Colonic mucosa (tissue), 4 donors: ENCODE measurements around the gene SAMD4A. TPM values are rescaled to one million over a fixed set of nuclear protein-coding genes. Genes with fewer than 3 reads are reported as not detected.

Source experiments
- DNase-seq: peaks from one replicate; pipeline ENCODE4 v3.0.0-alpha.2; 2020
- H3K27ac ChIP-seq: fragments of 200-600 bp; one replicate; pipeline ENCODE4 v1.8.0; 2021
- H3K27me3 ChIP-seq: fragments of 200-600 bp; one replicate; pipeline ENCODE4 v1.8.0; 2021
- H3K36me3 ChIP-seq: fragments of 200-600 bp; one replicate; pipeline ENCODE4 v1.8.0; 2021
- H3K4me1 ChIP-seq: fragments of 200-600 bp; one replicate; pipeline ENCODE4 v1.8.0; 2021; ENCODE audit warnings: mild to moderate bottlenecking
- H3K4me3 ChIP-seq: fragments of 200-600 bp; one replicate; pipeline ENCODE4 v1.8.0; 2021
- H3K9ac ChIP-seq, 2 donors: one replicate each; pipeline ENCODE4 v1.7.0; 2013; ENCODE audit warnings: control low read depth in 2 of 2, low read depth in 2 of 2, low read length in 2 of 2
- H3K9me3 ChIP-seq: fragments of 200-600 bp; one replicate; pipeline ENCODE4 v1.8.0; 2021
- CTCF ChIP-seq: fragments of 200-600 bp; IDR thresholded peaks from one replicate; pipeline ENCODE4 v1.8.0; 2022; ENCODE audit warnings: antibody characterized with exemption, mild to moderate bottlenecking
- intact Hi-C: fragments of 100-400 bp; cut with DNase I; formaldehyde crosslinking; loops from one replicate; pipeline ENCODE4 v1.14.1; 2022
- total RNA-seq, 2 donors: library from RNA; stranded (reverse); fragmentation: NEBNext Ultra II Directional in 1 of 2; extraction: Animal tissue kit (Norgen Biotek cat#: 25700) in 1 of 2; gene quantifications; one replicate each; pipeline ENCODE4 v1.2.1, GENCODE V29; 2021
- donor health status: healthy.
- donor health status: DM: no; HTN: no; CAD: no.
- donor health status: DM: no; HTN: no; CAD: no.

Gene SAMD4A
- total RNA-seq, 2 donors from 2014 or later = 5.6 to 31.3 TPM

- no peak for TF ChIP-seq CTCF
- Histone ChIP-seq H3K9ac (no peak overlapping the region), H3K27ac (no peak overlapping the region), H3K36me3 (no peaks in the 10 kb centered on the region), H3K4me1 (no peaks in the 10 kb centered on the region), H3K4me3 (no peak overlapping the region), H3K27me3 (no peaks in the 10 kb centered on the region), H3K9me3 (no peaks in the 10 kb centered on the region)
- no peak for DNase-seq
- intact Hi-C loops = no loop called here
These were observed 222.2 kb downstream of the SAMD4A start for GRCh38 chr14:54789166-54789565.

DNA sequence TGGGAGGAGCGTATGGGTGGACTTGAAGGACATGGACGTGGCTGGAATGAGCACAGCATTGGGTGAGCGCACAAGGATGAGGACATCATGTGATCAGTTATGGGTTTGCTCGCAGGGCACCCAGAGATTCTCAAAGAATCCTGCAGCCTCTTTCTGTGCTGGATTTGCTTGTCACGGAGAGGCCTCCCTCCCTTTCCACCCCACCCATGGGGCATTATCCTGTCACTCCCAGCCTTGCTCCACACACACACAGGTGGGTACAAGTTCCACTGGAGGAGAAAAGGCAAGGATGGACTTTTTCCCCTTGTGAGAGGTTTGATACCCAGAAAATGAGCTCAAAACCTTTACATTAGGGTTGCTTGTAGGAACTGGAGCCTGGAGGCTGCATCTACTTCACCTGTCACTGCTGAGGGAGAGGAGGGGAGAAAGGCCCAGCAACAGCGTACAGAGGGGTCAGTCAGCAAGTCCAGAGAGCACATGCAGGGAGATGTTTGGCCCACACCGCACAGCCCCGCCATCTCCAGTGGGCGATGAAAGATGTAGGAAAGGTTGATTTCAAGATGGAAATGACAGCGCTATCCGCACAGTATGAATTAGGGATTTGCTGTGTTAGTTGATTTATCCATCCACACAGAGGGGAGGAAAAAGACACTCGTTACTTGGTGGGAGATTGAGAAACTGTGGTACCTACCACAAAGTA, 223.0 kb downstream of the SAMD4A start:
- no peaks in the 10 kb centered on the region for H3K4me1 ChIP-seq
- DNase-seq = no peak
- H3K9me3 ChIP-seq = no peaks in the 10 kb centered on the region
- H3K9ac ChIP-seq = no peak overlapping the region
- intact Hi-C loops = no loop called here
- no peaks in the 10 kb centered on the region for H3K27me3 ChIP-seq
- no peak overlapping the region for H3K4me3 ChIP-seq
- no peaks in the 10 kb centered on the region for H3K36me3 ChIP-seq
- no peak for TF ChIP-seq CTCF
- no peak overlapping the region for H3K27ac ChIP-seq

DNA sequence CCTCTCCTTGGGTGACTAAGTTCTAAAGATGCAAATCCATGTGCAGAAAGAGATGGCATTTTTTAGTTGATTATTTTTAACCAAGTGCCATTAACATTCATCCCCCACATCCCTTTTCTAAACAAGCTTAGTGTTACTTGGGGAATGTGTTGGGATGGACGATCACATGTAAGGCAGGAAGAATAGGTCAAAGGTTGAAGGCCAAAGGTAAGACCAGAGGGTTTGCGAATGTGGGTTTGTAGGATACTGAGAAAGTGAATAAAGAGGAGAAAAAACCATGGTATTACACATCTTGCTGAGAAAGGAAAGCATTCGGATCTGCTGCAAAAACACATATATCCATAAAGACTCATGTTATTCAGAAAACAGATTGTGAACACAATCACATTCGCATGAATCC, 224.1 kb downstream of the SAMD4A start:
- no peaks in the 10 kb centered on the region for H3K36me3 ChIP-seq
- no peaks in the 10 kb centered on the region for H3K27me3 ChIP-seq

GRCh38 chr14:54792288-54792687, 225.4 kb downstream of the SAMD4A start:
- Histone ChIP-seq H3K9ac (no peak overlapping the region), H3K27me3 (no peaks in the 10 kb centered on the region), H3K36me3 (no peaks in the 10 kb centered on the region), H3K27ac (no peak overlapping the region), H3K4me1 (no peaks in the 10 kb centered on the region), H3K4me3 (no peak overlapping the region), H3K9me3 (no peaks in the 10 kb centered on the region)
- intact Hi-C loops = no loop called here
- TF ChIP-seq CTCF = no peak
- DNase-seq = no peak

More for the DNA sequence above, 224.1 kb downstream of the SAMD4A start:
- Histone ChIP-seq H3K27ac (no peak overlapping the region), H3K9ac (no peak overlapping the region), H3K9me3 (no peaks in the 10 kb centered on the region), H3K4me1 (no peaks in the 10 kb centered on the region), H3K4me3 (no peak overlapping the region)
- intact Hi-C loops = no loop called here
- no peak for DNase-seq
- TF ChIP-seq CTCF = no peak

GRCh38 chr14:54794159-54794558, 227.2 kb downstream of the SAMD4A start:
- H3K4me3 ChIP-seq = no peak overlapping the region
- no peak for TF ChIP-seq CTCF
- intact Hi-C loops = no loop called here
- no peaks in the 10 kb centered on the region for H3K36me3 ChIP-seq
- H3K4me1 ChIP-seq = no peaks in the 10 kb centered on the region
- DNase-seq = no peak
- H3K27ac ChIP-seq = no peak overlapping the region
- no peaks in the 10 kb centered on the region for H3K27me3 ChIP-seq
- H3K9me3 ChIP-seq = no peaks in the 10 kb centered on the region
- H3K9ac ChIP-seq = no peak overlapping the region
